AG08396 (cell line): ENCODE results near the gene FGD5.
"Not testable (repeated sequence)": the region's sequence is repeated elsewhere in the genome, so short reads cannot be mapped to it uniquely, and the experiment has no call there.

Experiments
- DNase-seq: peaks from one replicate; pipeline ENCODE4 v3.0.0; 2012; ENCODE audit warnings: low spot score, mixed read lengths

Gene FGD5

DNA sequence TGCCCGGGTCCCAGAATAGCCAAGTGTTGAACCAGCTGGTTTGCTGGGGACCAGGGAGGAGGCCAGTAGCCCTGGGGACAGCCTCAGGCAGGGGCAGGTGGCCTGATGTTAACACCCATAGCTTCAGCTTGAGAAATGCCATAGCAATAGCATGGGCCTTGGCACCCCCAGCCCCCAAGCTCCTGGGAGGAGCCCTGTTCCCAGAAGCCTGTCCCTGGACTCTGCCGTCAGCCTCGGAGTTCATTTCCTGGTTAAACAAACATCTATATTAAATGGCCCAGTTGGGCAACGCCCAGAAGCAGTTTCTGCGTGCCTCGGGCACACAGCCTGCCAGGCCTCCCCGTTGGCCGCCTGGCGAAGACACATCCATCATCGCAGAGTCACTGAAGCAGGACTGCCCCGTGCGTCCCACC lies 58.2 kb downstream of the FGD5 start:
- peak; percentile 34 for DNase-seq

DNA sequence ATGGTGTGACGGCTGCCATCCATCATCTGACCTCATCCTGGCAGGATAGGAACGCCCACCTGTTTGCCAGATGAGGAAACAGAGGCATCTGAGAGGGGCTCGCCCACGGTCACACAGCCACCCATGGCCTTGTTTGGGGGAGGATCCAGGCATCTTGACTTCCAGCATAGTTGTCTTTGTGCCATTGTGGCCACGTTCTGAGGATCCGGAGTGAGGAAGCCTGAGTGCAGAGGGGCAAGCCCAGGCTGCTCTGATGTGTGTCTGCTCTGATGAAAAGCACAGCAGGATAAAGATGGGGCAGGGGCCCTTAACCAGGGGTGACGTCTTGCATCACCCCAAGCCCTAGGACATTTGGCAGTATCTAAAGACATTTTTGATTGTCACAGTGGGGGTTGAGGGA lies 58.7 kb downstream of the FGD5 start:
- DNase-seq, result no peak

DNA sequence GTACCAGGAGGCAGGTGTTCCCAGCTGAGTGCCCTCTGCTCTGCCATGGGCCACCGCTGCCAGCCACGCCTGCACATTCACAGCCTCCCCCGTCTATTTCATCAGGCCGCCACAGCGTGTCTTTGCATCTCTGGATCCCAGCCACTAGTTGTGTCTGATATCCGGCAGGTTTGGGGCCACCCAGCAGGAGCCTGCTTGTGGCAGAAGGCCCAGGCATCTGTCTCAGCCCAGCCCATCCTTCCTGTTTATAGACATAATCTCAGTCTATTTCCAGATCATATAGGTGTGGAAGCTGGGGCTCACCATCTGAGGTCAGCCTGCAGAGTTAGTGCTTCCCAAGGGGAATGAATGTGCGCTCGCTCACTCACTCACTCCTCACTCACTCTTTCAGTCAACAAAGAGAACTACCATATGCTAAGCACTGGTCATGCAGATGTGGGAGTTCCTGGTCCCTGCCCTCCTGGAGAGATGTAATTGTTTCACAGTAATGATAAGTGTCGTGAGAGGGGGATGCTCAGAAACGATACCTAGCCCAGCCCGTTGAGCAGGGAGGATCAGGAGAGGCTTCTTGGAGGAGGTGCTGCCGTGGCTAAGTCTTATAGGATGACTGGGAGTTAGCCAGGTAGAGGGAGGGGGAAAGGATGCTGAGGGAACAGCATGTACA lies 60.6 kb downstream of the FGD5 start:
- DNase-seq, result no peak

DNA sequence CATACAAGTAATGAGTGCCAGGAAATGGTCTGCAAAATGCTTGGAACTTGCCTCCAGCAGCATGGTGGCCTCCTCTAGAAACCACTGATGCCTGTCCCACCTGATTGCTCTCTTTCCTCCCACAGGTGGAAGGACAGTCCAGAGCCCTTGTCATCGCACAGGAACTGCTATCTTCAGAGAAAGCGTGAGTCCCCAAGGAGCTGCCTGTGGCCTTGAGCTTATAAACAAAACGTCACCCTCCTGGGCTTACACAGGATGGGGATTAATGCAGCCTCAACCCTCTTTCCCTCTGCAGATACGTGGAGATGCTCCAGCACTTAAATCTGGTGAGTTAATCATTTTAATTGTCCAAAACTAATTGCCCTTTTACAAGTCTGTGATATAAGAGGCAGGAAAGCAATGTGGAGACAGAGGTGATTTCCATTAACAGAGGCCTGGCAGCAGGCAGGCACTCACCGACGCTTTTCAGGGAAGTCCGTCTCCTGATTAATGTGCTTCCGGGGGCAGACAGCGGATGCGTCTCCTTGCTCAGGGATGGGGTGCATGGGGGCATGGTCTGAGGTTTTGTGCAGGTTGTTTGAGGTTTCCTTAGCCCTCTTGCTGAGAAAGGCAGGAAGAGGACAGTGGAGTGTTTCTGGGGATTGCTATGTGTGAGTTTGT lies 61.8 kb downstream of the FGD5 start:
- DNase-seq, result no peak

DNA sequence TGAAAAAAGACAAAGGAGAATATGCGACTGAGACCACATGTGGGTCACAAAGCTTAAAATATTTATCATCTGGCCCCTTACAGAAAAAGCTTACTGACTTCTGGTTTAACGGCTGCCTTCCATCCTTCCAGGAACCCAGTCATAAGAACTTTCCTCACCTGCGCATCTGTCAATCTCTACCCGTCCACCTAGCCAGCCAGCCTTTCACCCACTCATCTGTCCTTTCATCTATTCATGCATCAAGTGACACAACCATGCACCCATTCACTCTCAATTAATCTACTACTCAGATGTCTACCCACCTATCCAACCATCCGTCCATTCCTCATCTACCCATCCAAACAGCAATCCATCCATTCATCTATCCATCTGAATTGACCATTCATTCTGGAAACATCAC lies 64.5 kb downstream of the FGD5 start:
- no peak for DNase-seq

DNA sequence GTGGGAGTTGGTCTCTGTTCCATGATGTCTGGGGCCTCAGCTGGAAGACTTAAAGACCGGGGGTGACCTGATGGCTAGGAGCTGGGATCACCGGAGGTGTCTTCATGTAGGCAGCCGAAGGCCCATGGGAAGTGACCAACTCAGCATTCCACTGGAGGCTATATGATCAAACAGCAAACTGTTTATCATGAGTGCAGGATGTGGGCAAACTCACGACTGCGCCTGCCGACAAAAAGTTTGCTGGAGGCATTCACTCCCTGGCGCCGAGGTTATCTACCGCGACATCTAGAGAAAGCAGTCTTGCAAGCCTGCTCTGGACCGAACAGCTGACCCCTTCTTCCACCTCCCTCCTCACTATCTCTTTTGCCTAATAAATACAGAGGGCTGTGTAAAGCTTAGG lies 65.9 kb downstream of the FGD5 start:
- no peak for DNase-seq

DNA sequence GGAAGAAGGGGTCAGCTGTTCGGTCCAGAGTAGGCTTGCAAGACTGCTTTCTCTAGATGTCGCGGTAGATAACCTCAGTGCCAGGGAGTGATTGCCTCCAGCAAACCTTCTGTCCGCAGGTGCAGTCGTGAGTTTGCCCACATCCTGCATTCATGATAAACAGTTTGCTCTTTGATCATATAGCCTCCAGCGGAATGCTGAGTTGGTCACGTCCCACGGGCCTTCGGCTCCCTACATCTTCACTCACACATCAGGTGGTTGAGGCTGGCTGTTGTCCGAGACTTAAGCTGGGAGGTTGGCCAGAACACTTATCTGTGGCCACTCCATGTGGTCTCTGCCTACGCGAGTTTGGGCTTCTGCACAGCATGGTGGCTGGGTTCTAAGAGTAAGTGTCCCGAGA lies 66.5 kb downstream of the FGD5 start:
- DNase-seq, result no peak

DNA sequence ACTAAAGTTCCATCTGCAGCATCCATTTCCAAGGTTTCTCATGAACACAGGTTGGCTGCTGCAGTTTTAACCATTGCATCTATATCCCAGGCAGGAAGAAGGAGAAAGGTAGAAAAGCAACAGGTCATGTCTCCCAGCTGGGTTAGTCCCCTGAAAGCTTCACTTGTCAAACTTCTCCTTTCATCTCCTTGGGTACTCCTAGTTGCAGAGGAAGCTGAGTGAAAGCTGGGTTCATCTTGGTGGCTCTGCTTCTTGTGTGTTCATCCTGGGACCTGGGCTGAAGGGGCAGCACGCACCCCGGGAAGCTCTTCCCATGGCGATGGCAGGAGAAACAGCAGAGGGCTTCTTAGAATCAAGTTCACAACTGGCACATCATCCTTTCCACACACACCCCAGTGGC lies 67.3 kb downstream of the FGD5 start:
- DNase-seq, result no peak

DNA sequence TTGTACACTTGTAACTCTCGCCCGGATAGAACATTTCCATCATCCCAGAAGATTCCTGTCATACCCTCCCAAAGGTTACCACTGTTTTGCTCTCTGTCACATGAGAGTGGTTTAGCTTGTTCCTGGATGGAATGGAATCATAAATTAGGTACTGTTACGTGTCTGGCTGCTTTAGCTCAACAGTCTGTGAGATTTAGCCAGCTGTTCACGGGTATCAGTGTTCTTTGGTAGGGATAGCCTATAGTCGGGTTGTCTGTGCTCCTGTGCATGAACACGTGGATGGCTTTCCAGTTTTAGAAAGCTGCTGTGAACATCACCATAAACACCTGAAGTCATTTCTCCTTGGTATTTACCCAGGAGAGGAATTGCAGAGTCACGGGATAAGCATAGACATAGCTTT lies 70.4 kb downstream of the FGD5 start:
- no peak for DNase-seq

DNA sequence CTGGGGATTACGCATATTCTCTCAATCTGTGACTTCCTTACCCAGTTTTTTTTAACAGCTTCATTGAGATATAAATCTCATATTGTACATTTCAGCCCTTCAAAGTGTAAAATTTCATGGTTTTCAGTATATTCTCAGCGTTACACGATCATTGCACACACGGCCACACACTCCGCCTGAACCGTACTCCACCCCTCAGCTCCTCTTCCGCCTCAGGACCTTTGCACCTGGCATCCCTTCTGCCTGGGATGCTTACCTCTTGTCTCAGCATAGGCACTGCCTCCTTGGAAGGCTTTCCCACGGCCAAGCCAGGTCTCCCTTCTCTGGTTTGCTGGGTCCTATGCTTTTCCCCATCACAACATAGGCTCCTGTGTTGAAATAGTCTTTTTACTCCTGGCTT lies 71.2 kb downstream of the FGD5 start:
- no peak for DNase-seq

DNA sequence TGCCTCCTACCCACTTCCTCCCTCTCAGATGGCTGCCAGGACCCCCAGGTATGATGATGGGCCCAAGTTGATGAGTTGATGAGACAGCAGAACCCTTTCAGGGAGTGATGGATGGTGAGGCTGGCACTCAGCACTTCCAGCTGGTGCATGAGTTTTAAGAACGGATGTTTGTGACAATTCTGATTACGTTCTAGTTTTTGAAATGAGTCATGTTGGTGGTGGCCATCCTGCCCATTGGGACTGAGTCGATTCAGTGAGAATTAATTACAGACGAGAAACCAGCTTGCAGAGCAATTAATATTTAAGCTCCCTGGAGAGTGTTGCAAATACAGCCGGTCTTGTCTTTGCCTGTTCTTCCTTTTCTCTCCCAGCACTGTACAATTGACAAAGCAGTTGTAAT lies 71.7 kb downstream of the FGD5 start:
- DNase-seq, result no peak

DNA sequence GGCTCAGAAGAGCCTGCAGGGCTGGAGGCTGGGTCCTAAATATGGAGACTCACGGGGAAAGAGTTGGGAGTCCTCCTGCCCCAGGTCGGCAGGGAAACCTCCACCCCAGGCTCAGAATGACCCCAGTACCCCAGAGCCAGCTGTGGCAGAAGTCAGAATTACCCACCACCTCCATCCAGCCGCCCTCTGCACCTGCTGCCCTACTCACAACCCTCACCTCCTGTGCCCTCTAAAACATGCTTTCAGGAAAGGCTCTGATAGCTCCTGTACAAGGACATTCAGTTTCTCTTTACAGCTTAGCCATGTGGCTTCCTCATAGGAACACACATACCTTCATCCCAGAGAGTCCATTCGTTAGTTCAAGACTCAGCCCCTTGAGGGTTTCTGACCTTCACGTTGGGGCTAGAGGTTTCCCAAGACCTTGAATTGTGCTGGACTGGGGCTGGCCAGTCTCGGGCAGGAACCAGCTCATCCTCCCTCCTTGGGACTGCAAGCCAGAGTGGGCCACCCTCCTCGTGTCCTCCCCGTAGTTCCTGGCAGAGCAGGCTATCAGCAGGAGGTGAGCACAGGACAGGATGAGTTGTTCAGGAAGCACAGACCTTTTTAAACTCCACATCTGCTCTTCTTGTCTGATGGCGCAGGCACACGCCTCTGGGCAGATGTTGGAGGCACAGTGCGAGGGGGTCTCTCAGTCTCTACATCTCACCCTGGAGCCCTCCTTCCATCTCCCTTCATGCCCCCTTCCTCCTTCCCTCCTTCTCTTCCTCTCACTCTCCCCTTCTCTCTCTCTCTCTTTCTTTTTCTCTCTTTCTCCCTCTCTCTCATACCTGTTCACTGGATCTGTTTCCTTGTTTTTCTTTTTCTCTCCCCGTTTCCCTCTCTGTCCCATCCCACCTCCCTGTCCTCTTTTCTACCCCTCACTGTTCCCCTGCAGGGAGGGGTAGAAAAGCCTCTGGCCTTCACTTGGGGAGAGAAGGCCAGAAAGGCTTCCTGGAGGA lies 72.7 kb downstream of the FGD5 start:
- no peak for DNase-seq

DNA sequence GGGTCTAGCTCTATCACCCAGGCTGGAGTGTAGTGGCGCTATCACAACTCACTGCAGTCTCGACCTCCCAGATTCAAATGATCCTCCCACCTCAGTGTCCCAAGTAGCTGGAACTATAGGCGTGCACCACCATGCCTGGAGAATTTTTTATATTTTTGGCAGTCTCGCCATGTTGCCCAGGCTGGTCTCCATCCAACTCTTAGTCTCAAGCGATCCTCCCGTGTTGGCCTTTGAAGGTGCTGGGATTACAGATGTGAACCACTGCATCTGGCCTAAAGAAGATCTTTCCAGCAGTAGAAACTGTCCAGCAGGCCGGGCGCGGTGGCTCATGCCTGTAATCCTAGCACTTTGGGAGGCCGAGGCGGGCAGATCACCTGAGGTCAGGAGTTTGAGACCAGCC lies 73.5 kb downstream of the FGD5 start:
- no peak for DNase-seq

DNA sequence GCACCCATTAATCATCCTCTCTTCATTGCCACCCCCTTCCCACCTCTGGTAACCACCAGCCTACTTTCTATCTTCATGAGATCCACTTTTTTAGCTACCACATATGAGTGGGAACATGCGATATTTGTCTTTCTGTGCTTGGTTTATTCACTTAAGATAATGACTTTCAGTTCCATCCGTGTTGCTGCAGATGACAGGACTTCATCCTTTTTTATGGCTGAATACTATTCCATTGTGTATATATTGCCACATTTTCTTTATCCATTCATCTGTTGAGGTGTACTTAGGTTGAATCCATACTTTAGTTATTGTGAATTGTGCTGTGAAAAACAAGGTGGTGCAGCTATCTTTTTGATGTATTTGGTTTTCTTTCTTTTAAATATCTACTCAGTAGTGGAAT lies 75.3 kb downstream of the FGD5 start:
- no peak for DNase-seq

DNA sequence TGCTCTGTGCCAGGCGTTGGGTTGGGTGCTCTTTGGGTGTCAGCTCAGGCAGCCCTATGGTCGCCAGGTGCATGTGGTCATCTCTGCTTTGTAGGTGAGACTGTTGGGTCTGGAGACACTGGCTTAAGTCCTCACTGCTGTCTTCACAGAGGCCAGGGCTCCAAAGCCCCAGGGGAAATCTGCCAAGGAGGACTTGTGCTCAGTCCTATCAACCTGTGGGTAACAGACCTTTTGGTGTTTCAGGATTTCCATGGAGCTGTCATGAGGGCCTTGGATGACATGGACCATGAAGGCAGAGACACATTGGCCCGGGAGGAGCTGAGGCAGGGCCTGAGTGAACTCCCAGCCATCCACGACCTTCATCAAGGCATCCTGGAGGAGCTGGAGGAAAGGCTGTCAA lies 78.5 kb downstream of the FGD5 start:
- no peak for DNase-seq

DNA sequence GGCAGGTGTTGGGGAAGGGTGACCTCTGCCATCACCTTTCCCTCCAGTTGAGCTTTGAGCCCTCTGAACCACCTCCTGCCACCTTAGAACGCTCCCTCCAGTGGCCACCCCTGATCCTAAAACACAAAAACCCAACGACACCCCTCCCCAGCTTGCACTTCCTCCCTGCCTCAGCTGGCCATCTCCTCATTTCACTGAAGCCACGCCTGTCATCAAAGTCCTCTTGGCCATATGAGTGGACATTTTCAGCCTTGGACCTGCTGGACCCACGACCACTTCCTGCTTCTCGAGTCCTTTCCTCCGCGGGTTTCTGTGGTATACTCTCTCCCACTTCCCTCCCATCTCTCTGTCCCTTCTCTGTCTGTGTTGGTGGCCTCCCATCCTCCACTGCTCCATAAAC lies 80.2 kb downstream of the FGD5 start:
- DNase-seq, result no peak

DNA sequence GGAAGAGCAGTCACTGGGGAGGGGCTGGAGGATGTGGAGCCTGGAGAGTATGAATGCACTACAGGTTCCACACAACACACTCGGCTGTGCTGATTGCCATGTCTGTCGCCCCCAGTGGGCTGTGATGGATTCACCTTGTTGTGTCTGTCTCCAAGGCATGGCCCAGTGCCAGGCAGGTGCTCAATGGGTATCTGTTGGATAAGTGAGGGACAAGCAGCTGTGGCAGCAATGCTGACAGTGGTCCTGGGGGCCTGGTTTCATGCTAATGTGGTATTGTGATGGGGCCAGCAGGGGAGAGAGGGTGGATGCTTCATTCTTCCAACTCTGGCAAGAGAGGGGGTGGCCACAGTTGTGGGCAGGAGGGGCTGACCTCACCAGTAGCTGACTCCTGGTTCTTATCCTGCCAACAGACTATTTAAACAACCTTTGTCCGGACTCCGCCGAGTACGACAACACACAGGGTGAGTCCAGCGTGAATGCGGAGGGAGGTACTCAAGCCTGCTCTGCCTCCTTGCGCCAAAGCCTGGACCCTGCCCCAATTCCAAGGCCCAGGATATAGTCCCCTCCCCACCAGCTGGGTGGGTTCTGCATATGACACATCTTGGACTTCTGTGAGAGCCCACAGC lies 81.3 kb downstream of the FGD5 start:
- DNase-seq, result no peak

DNA sequence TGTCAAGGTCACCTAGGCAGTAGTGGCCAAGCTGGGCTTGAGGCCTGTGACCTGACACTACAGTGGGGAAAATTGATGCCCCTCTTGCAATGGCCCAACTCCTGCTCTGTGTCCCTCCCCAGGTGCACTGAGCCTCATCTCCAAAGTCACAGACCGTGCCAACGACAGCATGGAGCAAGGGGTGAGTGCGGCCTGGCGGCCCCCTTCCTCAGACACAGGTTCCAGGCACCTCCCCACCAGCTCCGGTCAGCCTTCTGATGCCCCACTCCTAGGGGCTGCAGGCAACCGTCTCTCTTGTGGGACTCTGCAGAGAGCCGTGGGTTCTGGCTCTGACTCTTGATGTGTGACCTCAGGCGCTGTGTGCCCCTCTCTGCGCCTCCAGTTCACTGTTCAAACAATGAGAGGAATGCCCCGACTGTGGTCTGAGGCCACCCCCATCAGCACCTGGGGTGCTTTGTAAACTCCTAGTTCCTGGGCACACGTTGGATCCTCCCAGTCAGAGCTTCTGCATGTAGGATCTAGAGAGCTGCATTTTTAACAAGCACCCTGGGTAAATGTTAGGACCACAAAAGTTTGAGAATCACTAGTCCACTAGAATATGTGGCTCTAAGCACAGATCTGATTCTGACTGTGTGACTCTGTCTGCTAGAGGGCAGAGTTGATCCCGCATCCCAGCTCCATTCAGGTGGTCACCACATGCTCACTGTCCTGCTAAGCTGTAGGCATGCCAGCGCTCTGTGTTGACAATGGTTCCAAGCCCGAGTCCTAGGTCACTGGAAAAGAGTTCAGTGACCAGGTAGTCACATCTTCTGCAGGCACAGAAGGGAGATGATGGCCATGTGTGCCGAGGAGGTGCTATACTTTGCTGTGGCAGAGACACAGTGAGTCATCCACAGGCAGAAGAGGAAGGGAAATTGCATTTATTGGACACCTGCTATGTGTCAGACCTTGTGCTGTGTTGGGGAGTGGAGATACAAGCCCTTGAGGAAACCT lies 82.4 kb downstream of the FGD5 start:
- no peak for DNase-seq

DNA sequence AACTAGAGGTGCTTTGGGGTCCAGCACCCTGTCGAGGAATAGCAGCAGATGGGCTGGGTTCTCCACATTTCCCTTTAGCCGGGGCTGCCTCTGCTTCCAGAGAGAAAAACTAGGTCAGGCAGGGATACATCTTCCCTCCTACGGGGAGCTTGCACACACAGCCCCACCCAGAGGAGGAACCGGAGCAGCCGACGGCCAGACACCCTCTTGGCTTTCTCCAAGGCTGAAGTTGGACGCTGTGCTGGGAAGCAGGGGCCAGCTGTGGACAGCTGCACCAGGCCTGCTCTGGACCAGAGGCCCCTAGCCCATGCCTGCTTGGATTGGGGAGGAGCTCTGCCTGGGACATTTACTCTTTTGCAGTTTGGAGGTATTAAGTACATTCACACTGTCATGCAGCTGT lies 84.0 kb downstream of the FGD5 start:
- no peak for DNase-seq

DNA sequence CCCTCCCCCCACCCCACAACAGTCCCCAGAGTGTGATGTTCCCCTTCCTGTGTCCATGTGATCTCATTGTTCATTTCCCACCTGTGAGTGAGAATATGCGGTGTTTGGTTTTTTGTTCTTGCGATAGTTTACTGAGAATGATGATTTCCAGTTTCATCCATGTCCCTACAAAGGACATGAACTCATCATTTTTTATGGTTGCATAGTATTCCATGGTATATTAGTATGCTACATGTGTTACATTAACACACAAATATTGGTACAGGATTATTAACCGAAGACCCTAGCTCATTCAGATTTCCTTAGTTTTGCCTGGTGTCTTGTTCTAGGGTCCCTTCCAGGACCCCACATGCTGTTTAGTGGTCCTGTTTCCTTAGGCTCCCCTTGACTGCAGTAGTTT lies 84.7 kb downstream of the FGD5 start:
- not testable (repeated sequence) for DNase-seq

DNA sequence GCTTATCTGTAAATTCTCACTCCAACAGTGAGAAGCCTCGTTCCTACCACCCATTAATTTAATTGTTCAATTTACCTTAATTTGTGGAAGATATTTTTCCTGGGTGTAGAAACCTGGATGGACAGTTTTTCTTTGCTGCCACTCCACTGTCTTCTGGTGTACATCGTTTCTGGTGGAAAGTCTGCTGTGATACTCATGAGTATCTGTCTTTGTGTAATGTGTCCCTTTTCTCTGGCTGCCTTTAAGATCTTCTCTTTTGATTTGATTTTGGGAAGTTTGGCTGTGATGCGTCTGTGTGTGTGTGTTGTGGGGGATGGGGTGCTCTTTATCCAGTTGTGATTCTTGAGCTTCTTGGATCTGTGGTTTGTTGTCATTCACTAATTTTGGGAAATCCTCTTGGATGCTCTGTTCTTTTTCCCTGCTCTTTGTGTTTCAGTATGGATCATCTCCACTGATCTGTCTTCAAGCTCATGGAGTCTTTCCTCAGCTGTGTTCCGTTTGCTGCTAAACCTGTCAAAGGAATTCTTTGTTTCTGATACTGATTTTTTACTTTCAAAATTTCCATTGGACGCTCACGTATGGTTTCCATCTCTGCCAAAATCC lies 86.4 kb downstream of the FGD5 start:
- DNase-seq, result no peak
